Vagina (tissue), 2 donors: Measurements from ENCODE around the gene RBMX2. TPM values are rescaled to one million over a fixed set of nuclear protein-coding genes. Genes with fewer than 3 reads are reported as not detected.
A peak's percentile ranks its signal among the peaks of the same experiment; 100 is the strongest.
"Not testable (repeated sequence)": the region's sequence is repeated elsewhere in the genome, so short reads cannot be mapped to it uniquely, and the experiment has no call there.

ENCODE experiments used
- DNase-seq, 2 donors: peaks; one replicate each; pipeline ENCODE4 v3.0.0-alpha.2; 2017; ENCODE audit errors: extremely low spot score in 2 of 2
- H3K27ac ChIP-seq: fragments of 200-600 bp; sonication (generic); one replicate; pipeline ENCODE4 v1.5.1; 2019
- H3K27me3 ChIP-seq: fragments of 200-600 bp; sonication (generic); one replicate; pipeline ENCODE4 v1.5.1; 2019
- H3K36me3 ChIP-seq, 2 donors: fragments of 200-600 bp; sonication (generic); one replicate each; pipeline ENCODE4 v1.5.1; 2017 to 2019
- H3K4me1 ChIP-seq: fragments of 200-600 bp; sonication (generic); one replicate; pipeline ENCODE4 v1.5.1; 2019
- H3K4me3 ChIP-seq, 2 donors: fragments of 200-600 bp; sonication (generic); 1 replicate in 1 of 2; 2 replicates in 1 of 2; pipeline ENCODE4 v1.5.1; 2016 to 2019
- H3K9me3 ChIP-seq: fragments of 200-600 bp; sonication (generic); one replicate; pipeline ENCODE4 v1.5.1; 2019
- POLR2A ChIP-seq, 2 donors: fragments of 450-650 bp; IDR thresholded peaks; one replicate each; pipeline ENCODE4 v1.6.1; 2017; ENCODE audit warnings: antibody characterized with exemption in 2 of 2, mild to moderate bottlenecking in 2 of 2, moderate library complexity in 2 of 2
- POLR2AphosphoS5 ChIP-seq, 2 donors: sonication (generic); formaldehyde crosslinking; IDR thresholded peaks; one replicate each; pipeline ENCODE4 v1.9.0; 2017; ENCODE audit warnings: antibody characterized with exemption in 2 of 2, mild to moderate bottlenecking in 2 of 2, low read depth in 1 of 2; ENCODE audit not compliant: insufficient read depth in 1 of 2
- intact Hi-C: fragments of 100-400 bp; cut with DNase I; formaldehyde crosslinking; loops from one replicate; pipeline ENCODE4 v1.15.1; 2023
- total RNA-seq: library from RNA; depleted of rRNA; stranded (reverse); fragments of >200 nt; gene quantifications from one replicate; pipeline ENCODE4 v1.2.3, GENCODE V29; 2016
- TF ChIP-seq, protein P1 (sequence below), 3 experiments: fragments of 450-650 bp in 2 of 3; fragments of 200-600 bp in 1 of 3; sonication (generic) in 1 of 3; IDR thresholded peaks; one replicate each; pipeline ENCODE4 v1.5.1; 2017 to 2019; ENCODE audit warnings: antibody characterized with exemption in 3 of 3, mild to moderate bottlenecking in 2 of 3, moderate library complexity in 2 of 3

RBMX2 gene, protein sequence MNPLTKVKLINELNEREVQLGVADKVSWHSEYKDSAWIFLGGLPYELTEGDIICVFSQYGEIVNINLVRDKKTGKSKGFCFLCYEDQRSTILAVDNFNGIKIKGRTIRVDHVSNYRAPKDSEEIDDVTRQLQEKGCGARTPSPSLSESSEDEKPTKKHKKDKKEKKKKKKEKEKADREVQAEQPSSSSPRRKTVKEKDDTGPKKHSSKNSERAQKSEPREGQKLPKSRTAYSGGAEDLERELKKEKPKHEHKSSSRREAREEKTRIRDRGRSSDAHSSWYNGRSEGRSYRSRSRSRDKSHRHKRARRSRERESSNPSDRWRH
- 12.8 TPM for total RNA-seq

DNA sequence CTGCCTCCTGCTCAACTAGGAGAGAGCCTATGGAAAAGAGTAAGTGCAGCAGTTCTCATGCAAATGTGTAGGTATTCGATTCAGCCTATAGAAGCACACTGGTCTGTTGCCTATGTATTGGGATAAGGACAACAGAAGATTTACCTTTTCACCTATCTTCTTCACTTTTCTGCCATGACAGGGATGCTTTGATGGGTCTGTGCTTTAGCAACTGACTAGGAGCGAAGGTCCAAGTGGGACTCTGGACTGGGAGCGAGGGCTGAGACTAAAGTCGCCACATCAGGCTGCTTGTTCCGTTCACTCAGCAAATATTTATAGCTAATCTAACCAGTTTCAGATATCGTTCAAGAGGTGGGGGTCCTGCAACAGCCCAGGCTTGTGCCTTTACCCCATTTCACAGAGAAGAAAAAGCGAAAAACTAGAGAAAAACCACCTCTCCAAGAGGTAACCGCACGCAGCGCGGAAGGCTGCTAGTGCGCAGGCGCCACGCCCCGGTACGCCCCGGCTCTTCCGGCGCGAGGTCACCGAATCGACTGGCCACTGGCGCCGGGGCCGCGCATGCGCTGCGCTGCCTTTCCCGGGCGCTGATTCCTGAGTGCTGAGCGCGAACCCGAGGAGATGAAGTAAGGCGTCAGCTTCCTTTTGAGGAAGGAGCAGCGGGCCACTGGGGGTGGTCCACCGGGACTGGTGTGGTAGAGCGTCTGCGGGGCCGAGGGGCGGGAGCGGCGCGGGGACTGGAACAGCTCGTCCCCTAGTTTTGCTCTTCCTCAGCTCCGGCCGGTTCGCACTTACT is at the start of gene RBMX2:
Gene RBMX2 (plus strand): TSS at position 573 of the 793 bp plus-strand sequence. CDS start 46 bp downstream, at position 619.
- Histone ChIP-seq H3K4me1 (peaks cover 14% of the 10 kb centered on the region), H3K9me3 (no peaks in the 10 kb centered on the region), H3K4me3 (peak within 1 kb of the TSS; percentile 55 to 63), H3K27me3 (no peaks in the 10 kb centered on the region), H3K36me3 (no peaks in the 10 kb centered on the region), H3K27ac (peak within 1 kb of the TSS; percentile 56)
- peak; percentile 79 to 80 for TF ChIP-seq POLR2AphosphoS5 (IDR thresholded peaks at IDR 0.05; ENCODE audit: insufficient read depth in 1 of 2, low read depth in 1 of 2)
- TF ChIP-seq, protein P1, sequence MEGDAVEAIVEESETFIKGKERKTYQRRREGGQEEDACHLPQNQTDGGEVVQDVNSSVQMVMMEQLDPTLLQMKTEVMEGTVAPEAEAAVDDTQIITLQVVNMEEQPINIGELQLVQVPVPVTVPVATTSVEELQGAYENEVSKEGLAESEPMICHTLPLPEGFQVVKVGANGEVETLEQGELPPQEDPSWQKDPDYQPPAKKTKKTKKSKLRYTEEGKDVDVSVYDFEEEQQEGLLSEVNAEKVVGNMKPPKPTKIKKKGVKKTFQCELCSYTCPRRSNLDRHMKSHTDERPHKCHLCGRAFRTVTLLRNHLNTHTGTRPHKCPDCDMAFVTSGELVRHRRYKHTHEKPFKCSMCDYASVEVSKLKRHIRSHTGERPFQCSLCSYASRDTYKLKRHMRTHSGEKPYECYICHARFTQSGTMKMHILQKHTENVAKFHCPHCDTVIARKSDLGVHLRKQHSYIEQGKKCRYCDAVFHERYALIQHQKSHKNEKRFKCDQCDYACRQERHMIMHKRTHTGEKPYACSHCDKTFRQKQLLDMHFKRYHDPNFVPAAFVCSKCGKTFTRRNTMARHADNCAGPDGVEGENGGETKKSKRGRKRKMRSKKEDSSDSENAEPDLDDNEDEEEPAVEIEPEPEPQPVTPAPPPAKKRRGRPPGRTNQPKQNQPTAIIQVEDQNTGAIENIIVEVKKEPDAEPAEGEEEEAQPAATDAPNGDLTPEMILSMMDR (IDR thresholded peaks at IDR 0.05), result no peak
- TF ChIP-seq POLR2A (IDR thresholded peaks at IDR 0.05), result peak in 1 of 2 donors; percentile 32
- DNase-seq, result no peak
- intact Hi-C loops, result no loop called here

DNA sequence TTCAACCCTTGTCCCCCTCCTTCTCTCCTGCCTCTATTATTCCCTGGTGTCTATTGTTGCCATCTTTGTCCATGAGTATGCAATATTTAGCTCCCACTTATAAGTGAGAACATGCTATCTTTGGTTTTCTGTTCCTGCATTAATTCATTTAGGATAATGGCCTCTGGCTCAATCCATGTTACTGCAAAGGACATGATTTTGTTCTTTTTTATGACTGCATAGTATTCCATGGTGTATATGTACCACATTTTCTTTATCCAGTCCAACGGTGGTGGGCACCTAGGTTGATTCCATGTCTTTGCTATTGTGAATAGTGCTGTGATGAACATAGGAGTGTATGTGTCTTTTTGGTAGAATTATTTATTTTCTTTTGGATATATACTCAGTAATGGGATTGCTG is 49.7 kb upstream of the RBMX2 start:
- H3K4me1 ChIP-seq, H3K27me3 ChIP-seq, DNase-seq, intact Hi-C loops, H3K4me3 ChIP-seq, H3K27ac ChIP-seq, H3K36me3 ChIP-seq, H3K9me3 ChIP-seq: not testable (repeated sequence)

DNA sequence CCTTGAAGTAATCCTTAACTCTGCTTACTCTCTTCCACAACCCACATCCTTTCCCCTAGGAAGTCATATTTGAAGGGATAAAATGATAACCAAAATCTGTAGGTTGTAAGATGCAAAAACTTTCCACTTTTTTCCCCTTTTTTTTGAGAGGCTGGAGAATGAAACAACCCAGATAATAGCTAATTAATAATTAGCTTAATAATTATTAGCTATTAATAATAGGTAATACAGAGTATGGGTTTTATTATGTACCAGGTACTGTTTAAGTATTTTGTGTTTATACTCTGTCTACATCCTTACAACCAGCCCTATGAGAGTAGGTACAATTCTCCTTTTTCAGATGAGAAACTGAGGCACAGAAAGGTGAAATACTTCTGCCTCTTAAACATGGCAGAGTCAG is 25.7 kb upstream of the RBMX2 start:
- H3K27ac ChIP-seq, result no peak overlapping the region
- no peak overlapping the region for H3K4me3 ChIP-seq
- no peak for DNase-seq
- no peaks in the 10 kb centered on the region for H3K36me3 ChIP-seq
- intact Hi-C loops, result no loop called here
- H3K4me1 ChIP-seq, result no peaks in the 10 kb centered on the region
- TF ChIP-seq, protein P1 (IDR thresholded peaks at IDR 0.05), result no peak
- TF ChIP-seq POLR2A (IDR thresholded peaks at IDR 0.05), result no peak
- no peak for TF ChIP-seq POLR2AphosphoS5 (IDR thresholded peaks at IDR 0.05; ENCODE audit: insufficient read depth in 1 of 2, low read depth in 1 of 2)
- no peaks in the 10 kb centered on the region for H3K27me3 ChIP-seq
- H3K9me3 ChIP-seq, result no peaks in the 10 kb centered on the region

DNA sequence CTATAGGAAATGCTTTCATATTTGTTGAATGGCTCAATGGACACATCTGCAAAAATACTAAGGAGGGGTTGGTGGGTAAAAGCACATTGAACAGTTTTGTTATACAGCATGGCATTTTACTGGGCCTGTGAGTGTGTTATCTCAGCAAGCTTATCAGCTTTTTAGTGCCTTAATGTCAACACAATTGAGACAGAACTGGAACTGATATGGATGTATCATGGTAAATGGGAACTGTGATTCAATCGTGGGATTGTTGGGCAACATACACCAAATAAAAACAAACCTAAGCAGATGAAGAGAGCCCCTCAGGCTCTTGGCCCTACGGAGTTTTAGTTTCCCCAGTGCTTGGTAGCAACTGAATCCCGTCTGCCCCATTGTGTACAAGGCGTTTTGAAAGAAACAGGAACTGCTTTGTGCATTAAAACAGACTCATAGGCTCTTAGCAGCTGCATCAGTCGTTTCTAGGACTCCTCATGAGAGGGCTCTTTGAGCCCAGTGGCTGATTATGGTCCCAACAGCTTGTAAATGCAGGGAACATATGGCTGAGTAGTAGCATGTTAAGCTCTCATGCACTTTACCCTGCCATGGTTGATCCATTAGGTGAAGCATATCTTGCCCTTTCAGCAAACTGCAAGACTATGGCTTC is 23.6 kb upstream of the RBMX2 start:
- intact Hi-C loops, result no loop called here
- Histone ChIP-seq H3K9me3 (no peaks in the 10 kb centered on the region), H3K4me3 (no peak overlapping the region), H3K4me1 (no peaks in the 10 kb centered on the region), H3K27ac (no peak overlapping the region), H3K36me3 (no peaks in the 10 kb centered on the region), H3K27me3 (no peaks in the 10 kb centered on the region)
- TF ChIP-seq POLR2A (IDR thresholded peaks at IDR 0.05) (no peak), POLR2AphosphoS5 (IDR thresholded peaks at IDR 0.05; ENCODE audit: insufficient read depth in 1 of 2, low read depth in 1 of 2) (no peak)
- TF ChIP-seq, protein P1 (IDR thresholded peaks at IDR 0.05), result no peak
- DNase-seq, result no peak

DNA sequence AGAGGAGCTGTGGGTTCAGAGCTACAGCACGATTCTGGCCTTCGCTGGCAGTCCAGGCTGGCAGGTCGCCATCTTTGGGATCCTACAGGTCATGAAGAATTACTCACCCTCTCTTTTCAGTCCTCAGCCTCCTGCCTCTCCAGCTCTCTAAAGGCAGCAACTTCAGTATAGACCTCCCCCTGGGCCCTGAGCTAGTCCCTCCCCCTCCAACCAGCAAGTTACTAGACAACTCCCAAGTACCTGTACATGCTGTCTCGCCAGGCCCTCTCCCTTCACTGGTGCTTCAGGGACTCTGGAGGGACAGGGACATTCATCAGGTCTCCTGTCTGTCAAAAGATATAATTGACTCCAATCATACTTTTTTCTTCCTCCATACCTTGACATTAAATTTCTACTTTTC is 16.3 kb upstream of the RBMX2 start, which contains the start of gene GPR119:
Gene GPR119 (minus strand): TSS at position 155 of the 400 bp plus-strand sequence. CDS start 227 bp downstream, outside the sequence.
- H3K36me3 ChIP-seq, result no peaks in the 10 kb centered on the region
- TF ChIP-seq, protein P1 (IDR thresholded peaks at IDR 0.05), result no peak
- TF ChIP-seq POLR2AphosphoS5 (IDR thresholded peaks at IDR 0.05; ENCODE audit: insufficient read depth in 1 of 2, low read depth in 1 of 2), result no peak
- no peak for TF ChIP-seq POLR2A (IDR thresholded peaks at IDR 0.05)
- DNase-seq, result no peak
- no peaks in the 10 kb centered on the region for H3K27me3 ChIP-seq
- no peak within 1 kb of the TSS for H3K4me3 ChIP-seq
- no peaks in the 10 kb centered on the region for H3K4me1 ChIP-seq
- no peak within 1 kb of the TSS for H3K27ac ChIP-seq
- H3K9me3 ChIP-seq, result no peaks in the 10 kb centered on the region
- intact Hi-C loops, result no loop called here
